IMR-90 (cell line): Measurements from ENCODE around the gene NEGR1. TPM values are rescaled to one million over a fixed set of nuclear protein-coding genes. Genes with fewer than 3 reads are reported as not detected.
A peak's percentile ranks its signal among the peaks of the same experiment; 100 is the strongest.

Experiments
- ATAC-seq: fragments of 200-7000 bp; cut with Tn5 transposase; 2 replicates; pipeline ENCODE4 v1.9.1; 2020; ENCODE audit warnings: low read depth, mild to moderate bottlenecking, moderate library complexity
- BruUV-seq: library from RNA; stranded (reverse); fragments of 400-500 nt; replicated peaks from 2 replicates; lab custom pipeline; 2021; lab: Mats Ljungman, UMichigan
- CTCF ChIA-PET: fragments of 300-600 bp; formaldehyde crosslinking; extraction: SDS; loops from one replicate; lab custom pipeline; 2021; ENCODE audit warnings: antibody characterized with exemption; lab: Yijun Ruan, JAX
- POLR2A ChIA-PET: fragments of 300-600 bp; sonication (Branson Sonifier 250); formaldehyde crosslinking; loops from one replicate; lab custom pipeline; 2022; ENCODE audit warnings: antibody characterized with exemption; ENCODE audit not compliant: unreplicated experiment; lab: Charles Lee
- DNase-seq: peaks from one replicate; pipeline ENCODE4 v3.0.0; 2013
- H2AFZ ChIP-seq: replicated peaks from 2 replicates; pipeline ENCODE3; 2013; ENCODE audit warnings: low read length, mild to moderate bottlenecking; ENCODE audit not compliant: poor library complexity
- H2AK5ac ChIP-seq: 2 replicates; pipeline ENCODE4 v1.6.1; 2013; ENCODE audit warnings: low read depth, low read length, inconsistent platforms
- H2AK9ac ChIP-seq: replicated peaks from 2 replicates; pipeline ENCODE3; 2013; ENCODE audit warnings: mild to moderate bottlenecking, low read depth, low read length, moderate library complexity; ENCODE audit not compliant: poor library complexity
- H2BK120ac ChIP-seq: 2 replicates; pipeline ENCODE4 v1.6.1; 2013; ENCODE audit warnings: low read depth, low read length, inconsistent platforms
- H2BK15ac ChIP-seq: 3 replicates; pipeline ENCODE4 v1.6.1; 2013; ENCODE audit warnings: low read depth, low read length, inconsistent platforms
- H2BK20ac ChIP-seq: 2 replicates; pipeline ENCODE4 v1.6.1; 2013; ENCODE audit warnings: low read depth, mild to moderate bottlenecking, inconsistent platforms, low read length, moderate library complexity
- H2BK5ac ChIP-seq: 2 replicates; pipeline ENCODE4 v1.6.1; 2013; ENCODE audit warnings: mild to moderate bottlenecking, low read depth, low read length, inconsistent platforms; ENCODE audit not compliant: poor library complexity, severe bottlenecking
- H3K14ac ChIP-seq: replicated peaks from 2 replicates; pipeline ENCODE4 v1.6.1; 2013; ENCODE audit warnings: low read depth, low read length, inconsistent platforms
- H3K18ac ChIP-seq: 2 replicates; pipeline ENCODE4 v1.6.1; 2013; ENCODE audit warnings: low read depth, low read length, control low read depth
- H3K23ac ChIP-seq: 2 replicates; pipeline ENCODE4 v1.6.1; 2013; ENCODE audit warnings: low read depth, low read length, inconsistent platforms
- H3K27ac ChIP-seq: 2 replicates; pipeline ENCODE4 v1.5.1; 2013; ENCODE audit warnings: mild to moderate bottlenecking, control low read depth, low read length; ENCODE audit not compliant: insufficient read depth
- H3K27me3 ChIP-seq: 2 replicates; pipeline ENCODE4 v1.6.1; 2013; ENCODE audit warnings: low read length; ENCODE audit not compliant: control insufficient read depth, insufficient read depth
- H3K36me3 ChIP-seq: 2 replicates; pipeline ENCODE4 v1.6.1; 2013; ENCODE audit warnings: low read length, mixed read lengths; ENCODE audit not compliant: control insufficient read depth, insufficient read depth
- H3K4ac ChIP-seq: 2 replicates; pipeline ENCODE4 v1.6.1; 2013; ENCODE audit warnings: low read depth, low read length, inconsistent platforms
- H3K4me1 ChIP-seq: 2 replicates; pipeline ENCODE4 v1.6.1; 2013; ENCODE audit warnings: low read length, mixed read lengths; ENCODE audit not compliant: control insufficient read depth, insufficient read depth
- H3K4me2 ChIP-seq: 2 replicates; pipeline ENCODE4 v1.6.1; 2013; ENCODE audit warnings: low read depth, mild to moderate bottlenecking, control low read depth, low read length, moderate library complexity
- H3K4me3 ChIP-seq: 2 replicates; pipeline ENCODE4 v1.5.1; 2013; ENCODE audit warnings: low read depth, mild to moderate bottlenecking, control low read depth, low read length, moderate library complexity; ENCODE audit not compliant: insufficient read depth
- H3K56ac ChIP-seq: 2 replicates; pipeline ENCODE4 v1.6.1; 2013; ENCODE audit warnings: low read length, inconsistent platforms; ENCODE audit not compliant: insufficient read depth; ENCODE audit errors: extremely low read depth
- H3K79me1 ChIP-seq, 2 experiments: 2 replicates each; pipeline ENCODE4 v1.6.1; 2013; ENCODE audit warnings: low read length in 2 of 2, inconsistent platforms in 1 of 2, low read depth in 1 of 2
- H3K9ac ChIP-seq: 2 replicates; pipeline ENCODE4 v1.6.1; 2013; ENCODE audit warnings: low read depth, low read length, control low read depth
- H3K9me1 ChIP-seq: 2 replicates; pipeline ENCODE4 v1.6.1; 2013; ENCODE audit warnings: low read length, inconsistent platforms; ENCODE audit not compliant: insufficient read depth
- H3K9me3 ChIP-seq: 2 replicates; pipeline ENCODE4 v1.6.1; 2013; ENCODE audit warnings: low read length; ENCODE audit not compliant: control insufficient read depth, insufficient read depth
- H4K20me1 ChIP-seq: 2 replicates; pipeline ENCODE4 v1.6.1; 2013; ENCODE audit warnings: low read length, inconsistent platforms; ENCODE audit not compliant: insufficient read depth
- H4K5ac ChIP-seq: 2 replicates; pipeline ENCODE4 v1.6.1; 2013; ENCODE audit warnings: mild to moderate bottlenecking, low read depth, low read length, control low read depth
- H4K8ac ChIP-seq, 2 experiments: 2 replicates each; pipeline ENCODE4 v1.6.1; 2013; ENCODE audit warnings: low read depth in 2 of 2, low read length in 2 of 2, control low read depth in 1 of 2, inconsistent platforms in 1 of 2
- H4K91ac ChIP-seq: 2 replicates; pipeline ENCODE4 v1.6.1; 2013; ENCODE audit warnings: low read depth, low read length, inconsistent platforms; ENCODE audit not compliant: insufficient read depth
- BHLHE40 ChIP-seq: fragments of 150-350 bp; IDR thresholded peaks from 2 replicates; pipeline ENCODE4 v1.6.1; 2016; ENCODE audit warnings: mild to moderate bottlenecking, low read depth, low read length
- CEBPB ChIP-seq: IDR thresholded peaks from 2 replicates; pipeline ENCODE4 v1.6.1; 2012; ENCODE audit warnings: low read depth, low read length, improper control_type of control experiment
- CHD1 ChIP-seq: IDR thresholded peaks from 2 replicates; pipeline ENCODE4 v1.6.1; 2012; ENCODE audit warnings: low read depth, low read length, improper control_type of control experiment
- FOS ChIP-seq: fragments of 150-350 bp; IDR thresholded peaks from 2 replicates; pipeline ENCODE4 v1.6.1; 2016; ENCODE audit warnings: low read depth, low read length
- MAFK ChIP-seq: IDR thresholded peaks from 2 replicates; pipeline ENCODE4 v1.6.1; 2012; ENCODE audit warnings: low read depth, low read length, improper control_type of control experiment
- MAZ ChIP-seq: IDR thresholded peaks from 2 replicates; pipeline ENCODE4 v1.6.1; 2012; ENCODE audit warnings: low read depth, mild to moderate bottlenecking, low read length, improper control_type of control experiment, moderate library complexity, borderline replicate concordance
- NFE2L2 ChIP-seq: fragments of 150-350 bp; IDR thresholded peaks from 2 replicates; pipeline ENCODE4 v1.6.1; 2016; ENCODE audit warnings: low read depth, mild to moderate bottlenecking, low read length
- POLR2A ChIP-seq: IDR thresholded peaks from 2 replicates; pipeline ENCODE4 v1.6.1; 2012; ENCODE audit warnings: mild to moderate bottlenecking, low read depth, low read length
- RAD21 ChIP-seq: IDR thresholded peaks from 2 replicates; pipeline ENCODE4 v1.6.1; 2012; ENCODE audit warnings: low read length, improper control_type of control experiment
- RFX5 ChIP-seq: IDR thresholded peaks from 2 replicates; pipeline ENCODE4 v1.8.0; 2012; ENCODE audit warnings: low read depth, mild to moderate bottlenecking, low read length, moderate library complexity
- SMC3 ChIP-seq: fragments of 150-350 bp; IDR thresholded peaks from 2 replicates; pipeline ENCODE4 v1.6.1; 2016; ENCODE audit warnings: low read depth, mild to moderate bottlenecking, antibody characterized with exemption, low read length, moderate library complexity
- WGBS, 2 experiments: methylation state at CpG; one replicate each; pipeline versions ENCODE4 v1.1.5 to v1.1.7; 2013; ENCODE audit warnings: missing lambda C conversion rate in 2 of 2; ENCODE audit not compliant: insufficient read length in 1 of 2; ENCODE audit errors: extremely low coverage in 2 of 2; 5-methylcytosine and 5-hydroxymethylcytosine counted together
- dilution Hi-C: fragments of 300-500 bp; cut with HindIII; formaldehyde crosslinking; loops from one replicate; pipeline ENCODE4 v1.14.3; 2018; ENCODE audit warnings: low sequenced_read_pairs; ENCODE audit not compliant: unreplicated experiment
- in situ Hi-C: fragments of 300-500 bp; cut with MboI; formaldehyde crosslinking; loops from 3 replicates; pipeline ENCODE4 v1.14.3; 2019; ENCODE audit warnings: low sequenced_read_pairs, inconsistent platforms, mixed read lengths
- intact Hi-C: fragments of 100-400 bp; cut with micrococcal nuclease; formaldehyde crosslinking; loops from 2 replicates; pipeline ENCODE4 v1.10.0; 2022
- polyA plus RNA-seq, 3 experiments: library from polyadenylated mRNA; depleted of rRNA; stranded (reverse); fragments of >200 nt; gene quantifications; 2 replicates each; pipeline ENCODE4 v1.2.3, GENCODE V29; 2012; ENCODE audit warnings: low replicate concordance in 1 of 3
- total RNA-seq: library from RNA; depleted of rRNA; stranded (reverse); fragments of >200 nt; gene quantifications from 2 replicates; pipeline ENCODE4 v1.2.3, GENCODE V29; 2012
- TF ChIP-seq, protein P1 (sequence below): fragments of 150-350 bp; IDR thresholded peaks from 2 replicates; pipeline ENCODE4 v1.6.1; 2017; ENCODE audit warnings: mild to moderate bottlenecking, antibody characterized with exemption, low read length, low read depth
- TF ChIP-seq, protein P2 (sequence below): fragments of 150-350 bp; IDR thresholded peaks from 2 replicates; pipeline ENCODE4 v1.6.1; 2016; ENCODE audit warnings: low read depth, mild to moderate bottlenecking, low read length, moderate library complexity, borderline replicate concordance

NEGR1 gene
- total and polyA plus RNA-seq, 2 of the 4 experiments (the other 2 are of a cell fraction), result 5.1 to 9.1 TPM

DNA sequence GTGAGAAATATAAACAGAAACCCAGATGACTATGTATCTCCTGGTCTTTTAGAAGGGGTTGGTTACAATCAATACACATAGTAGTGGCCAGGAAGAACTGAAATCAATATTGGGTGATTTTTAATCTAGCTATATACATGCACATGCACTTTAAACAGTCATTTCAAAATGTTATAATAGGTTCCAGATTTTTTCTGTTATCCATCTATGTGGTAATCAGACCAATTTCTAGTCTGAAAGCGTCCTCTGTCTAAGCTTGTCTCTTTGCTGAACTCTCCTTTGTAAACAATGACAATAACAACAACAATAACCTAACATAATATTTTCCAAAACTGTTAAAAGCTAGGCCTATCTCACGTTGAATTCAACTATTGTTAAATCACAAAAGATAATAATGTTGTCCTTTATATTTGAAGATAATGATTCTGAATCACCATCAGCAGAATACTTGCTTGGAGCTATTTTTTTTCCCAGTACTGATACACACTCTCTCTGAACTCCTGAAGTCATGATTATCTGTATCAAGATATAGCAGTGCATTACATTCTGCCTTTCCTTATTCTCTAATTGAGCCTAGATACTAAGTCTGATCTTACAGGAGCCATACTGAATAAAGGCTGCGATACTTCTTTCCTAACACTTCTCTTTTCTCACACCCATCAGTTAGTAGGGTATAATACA lies 704.7 kb downstream of the NEGR1 start:
- Histone ChIP-seq H2AK5ac (no peak overlapping the region), H3K4ac (no peak overlapping the region), H4K91ac (no peak overlapping the region), H2BK120ac (no peak overlapping the region), H3K9me3 (no peaks in the 10 kb centered on the region), H2AK9ac (no peak overlapping the region), H2BK5ac (no peak overlapping the region), H3K27ac (no peak overlapping the region), H3K79me1 (no peaks in the 10 kb centered on the region), H4K8ac (no peak overlapping the region), H2BK15ac (no peak overlapping the region), H3K4me2 (peak overlapping the region; percentile 64), H4K20me1 (no peaks in the 10 kb centered on the region), H3K56ac (no peak overlapping the region), H3K27me3 (no peaks in the 10 kb centered on the region), H3K36me3 (no peaks in the 10 kb centered on the region), H3K23ac (no peak overlapping the region), H3K4me1 (no peaks in the 10 kb centered on the region), H3K14ac (no peak overlapping the region), H2AFZ (no peak overlapping the region), H3K9me1 (no peaks in the 10 kb centered on the region), H2BK20ac (no peak overlapping the region), H3K9ac (no peak overlapping the region), H3K18ac (no peak overlapping the region), H4K5ac (no peak overlapping the region), H3K4me3 (no peak overlapping the region)
- dilution Hi-C loops, result no loop called here
- DNase-seq (no peak), ATAC-seq (peak; percentile 49)
- no TSS peak for BruUV-seq
- no CpG with 5 or more reads among the region's 3 CpGs for WGBS, 2 experiments
- intact Hi-C loops, result no loop called here
- ChIA-PET POLR2A (no interaction called here), CTCF (no interaction called here)
- in situ Hi-C loops, result no loop called here
- TF ChIP-seq CHD1 (no peak), RAD21 (no peak), CEBPB (no peak), MAFK (no peak), SMC3 (no peak), BHLHE40 (no peak), NFE2L2 (no peak), FOS (no peak), POLR2A (no peak), RFX5 (no peak), MAZ (no peak)
- TF ChIP-seq, protein P1, sequence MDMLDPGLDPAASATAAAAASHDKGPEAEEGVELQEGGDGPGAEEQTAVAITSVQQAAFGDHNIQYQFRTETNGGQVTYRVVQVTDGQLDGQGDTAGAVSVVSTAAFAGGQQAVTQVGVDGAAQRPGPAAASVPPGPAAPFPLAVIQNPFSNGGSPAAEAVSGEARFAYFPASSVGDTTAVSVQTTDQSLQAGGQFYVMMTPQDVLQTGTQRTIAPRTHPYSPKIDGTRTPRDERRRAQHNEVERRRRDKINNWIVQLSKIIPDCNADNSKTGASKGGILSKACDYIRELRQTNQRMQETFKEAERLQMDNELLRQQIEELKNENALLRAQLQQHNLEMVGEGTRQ, result no peak
- TF ChIP-seq, protein P2, sequence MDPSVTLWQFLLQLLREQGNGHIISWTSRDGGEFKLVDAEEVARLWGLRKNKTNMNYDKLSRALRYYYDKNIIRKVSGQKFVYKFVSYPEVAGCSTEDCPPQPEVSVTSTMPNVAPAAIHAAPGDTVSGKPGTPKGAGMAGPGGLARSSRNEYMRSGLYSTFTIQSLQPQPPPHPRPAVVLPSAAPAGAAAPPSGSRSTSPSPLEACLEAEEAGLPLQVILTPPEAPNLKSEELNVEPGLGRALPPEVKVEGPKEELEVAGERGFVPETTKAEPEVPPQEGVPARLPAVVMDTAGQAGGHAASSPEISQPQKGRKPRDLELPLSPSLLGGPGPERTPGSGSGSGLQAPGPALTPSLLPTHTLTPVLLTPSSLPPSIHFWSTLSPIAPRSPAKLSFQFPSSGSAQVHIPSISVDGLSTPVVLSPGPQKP, result no peak
